HG02610 (cell line): Measurements from ENCODE around the gene TMEM219.
A peak's percentile ranks its signal among the peaks of the same experiment; 100 is the strongest.
"Not testable (repeated sequence)": the region's sequence is repeated elsewhere in the genome, so short reads cannot be mapped to it uniquely, and the experiment has no call there.

Experiments
- ATAC-seq: cut with Tn5 transposase; IDR thresholded peaks from one replicate; pipeline ENCODE4 v1.9.1; 2021; ENCODE audit warnings: mild to moderate bottlenecking, moderate library complexity; ENCODE audit not compliant: unreplicated experiment

TMEM219 gene

DNA sequence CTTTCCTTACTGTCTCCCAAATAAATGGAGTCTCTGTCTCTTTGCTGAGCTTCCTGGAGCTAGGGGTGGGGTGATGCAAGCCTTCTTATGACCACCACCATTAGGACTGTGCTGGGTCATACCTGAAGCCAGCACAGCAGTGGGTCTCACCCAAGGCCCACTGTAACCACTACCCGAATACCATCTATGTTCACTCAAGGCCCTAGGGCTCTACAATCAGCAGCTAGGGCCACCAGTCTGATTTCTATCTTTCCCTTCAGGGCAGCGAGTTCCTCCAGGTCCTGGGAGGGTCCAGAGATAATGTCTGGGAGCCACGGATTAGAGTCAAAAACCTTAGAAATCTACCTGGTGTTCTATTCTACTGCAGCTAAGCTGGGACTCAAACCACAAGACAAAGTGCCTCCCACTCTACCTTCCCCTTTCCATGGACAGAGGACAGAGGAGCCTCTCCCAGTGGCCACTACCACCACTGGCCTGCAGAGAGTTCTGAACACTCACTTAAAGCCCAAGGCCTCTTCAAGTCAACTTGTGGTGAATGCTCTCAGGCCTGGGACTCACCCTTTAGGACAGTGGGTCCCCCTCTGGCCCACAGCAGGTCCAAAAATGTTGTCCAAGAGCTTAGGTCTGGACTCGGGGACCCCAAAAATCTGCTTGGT, 10.9 kb upstream of the TMEM219 start:
- no peak for ATAC-seq

DNA sequence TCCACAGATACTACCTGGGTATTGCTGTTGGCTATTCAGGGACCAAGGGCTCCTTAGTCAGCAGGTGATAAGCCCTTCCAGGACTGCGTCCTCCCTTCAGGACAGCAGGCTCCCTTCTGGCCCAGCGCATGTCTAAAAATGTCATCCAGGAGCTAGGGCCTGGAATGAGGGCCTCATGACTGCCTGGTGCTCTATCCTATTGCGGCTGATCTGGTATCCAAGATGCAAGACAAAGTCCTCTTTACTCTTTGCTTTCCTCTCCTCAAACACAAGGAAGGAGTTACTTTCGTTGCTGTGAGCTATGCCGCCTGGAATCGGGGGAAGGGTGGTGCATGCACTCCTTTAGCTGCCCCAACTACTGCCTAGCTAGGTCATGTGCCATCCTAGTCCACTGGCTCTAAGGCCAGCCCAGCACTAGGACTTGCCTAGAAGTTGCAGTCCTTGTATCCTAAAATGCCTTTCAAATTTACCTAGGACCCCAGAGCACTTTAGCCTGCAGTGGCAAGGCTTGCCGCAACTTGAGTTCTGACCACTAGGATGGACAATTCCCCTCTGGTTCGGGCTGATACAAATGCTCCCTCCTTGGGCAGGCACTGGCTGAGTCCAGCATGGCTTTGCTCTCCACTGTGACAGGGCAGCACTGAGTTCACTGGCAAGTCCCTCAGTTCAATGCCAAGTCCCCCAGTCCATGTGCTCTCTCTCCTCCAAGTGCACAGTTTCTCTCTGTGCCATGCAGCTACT, 10.1 kb upstream of the TMEM219 start:
- no peak for ATAC-seq

DNA sequence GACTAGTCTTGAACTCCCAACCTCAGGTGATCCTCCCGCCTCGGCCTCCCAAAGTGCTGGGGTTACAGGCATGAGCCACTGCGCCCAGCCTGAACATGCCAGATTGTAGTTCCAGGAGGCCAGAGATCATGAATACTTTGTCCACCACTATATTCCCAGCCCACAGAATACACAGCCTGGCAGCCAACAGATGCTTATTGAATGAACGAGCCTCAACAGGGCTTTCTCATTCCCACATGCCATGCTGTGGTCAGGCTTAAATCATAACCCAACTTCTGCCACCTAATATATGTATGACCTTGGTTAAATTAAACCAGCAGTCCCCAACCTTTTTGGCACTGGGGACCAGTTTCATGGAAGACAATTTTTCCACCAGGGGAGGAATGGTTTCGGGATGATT, 3.1 kb upstream of the TMEM219 start:
- ATAC-seq = no peak

DNA sequence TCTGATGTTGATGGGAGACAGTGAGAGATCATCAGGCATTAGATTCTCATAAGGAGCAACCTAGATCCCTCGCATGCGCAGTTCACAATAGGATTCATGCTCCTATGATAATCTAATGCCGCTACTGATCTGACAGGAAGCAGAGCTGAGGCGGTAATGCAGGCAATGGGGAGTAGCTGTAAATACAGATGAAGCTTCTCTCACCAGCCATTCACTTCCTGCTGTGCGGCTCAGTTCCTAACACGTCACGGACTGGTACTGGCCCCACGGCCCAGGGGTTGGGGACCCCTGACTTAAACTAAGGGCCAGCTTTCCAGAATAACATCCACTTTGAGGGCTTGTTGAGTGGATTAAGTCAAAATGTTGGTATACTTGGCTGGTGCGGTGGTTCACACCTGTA, 2.6 kb upstream of the TMEM219 start:
- ATAC-seq = no peak

DNA sequence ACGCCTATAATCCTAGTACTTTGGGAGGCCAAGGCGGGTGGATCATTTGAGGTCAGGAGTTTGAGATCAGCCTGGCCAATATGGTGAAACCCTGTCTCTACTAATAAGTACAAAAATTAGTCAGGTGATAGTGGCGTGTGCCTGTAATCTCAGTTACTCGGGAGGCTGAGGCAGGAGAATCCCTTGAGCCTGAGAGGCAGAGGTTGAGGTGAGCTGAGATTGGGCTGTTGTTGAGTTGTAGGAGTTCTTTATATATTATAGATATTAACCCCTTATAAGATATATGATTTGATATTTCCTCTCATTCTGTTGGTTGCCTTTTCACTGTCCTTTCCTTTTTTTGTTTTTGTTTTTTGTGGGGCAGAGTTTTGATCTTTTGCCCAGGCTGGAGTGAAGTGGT, 2.1 kb upstream of the TMEM219 start:
- not testable (repeated sequence) for ATAC-seq

DNA sequence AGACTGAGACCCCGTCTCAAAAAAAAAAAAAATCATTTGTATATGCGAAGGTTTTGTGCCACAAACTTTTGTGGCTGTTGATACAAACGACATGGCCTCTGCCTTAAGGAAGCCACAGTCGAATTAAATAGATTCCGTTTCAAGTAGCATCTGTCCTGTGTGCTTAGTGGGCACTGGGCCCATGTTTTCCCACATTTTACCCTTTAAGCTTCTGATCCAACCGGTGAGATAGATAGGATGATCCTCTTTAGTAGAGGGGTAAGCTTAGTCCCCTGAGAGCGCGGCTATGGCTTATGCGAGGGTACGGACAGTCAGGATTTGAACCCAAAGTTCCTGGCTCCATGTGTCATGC, 776 bp upstream of the TMEM219 start:
- ATAC-seq = no peak

DNA sequence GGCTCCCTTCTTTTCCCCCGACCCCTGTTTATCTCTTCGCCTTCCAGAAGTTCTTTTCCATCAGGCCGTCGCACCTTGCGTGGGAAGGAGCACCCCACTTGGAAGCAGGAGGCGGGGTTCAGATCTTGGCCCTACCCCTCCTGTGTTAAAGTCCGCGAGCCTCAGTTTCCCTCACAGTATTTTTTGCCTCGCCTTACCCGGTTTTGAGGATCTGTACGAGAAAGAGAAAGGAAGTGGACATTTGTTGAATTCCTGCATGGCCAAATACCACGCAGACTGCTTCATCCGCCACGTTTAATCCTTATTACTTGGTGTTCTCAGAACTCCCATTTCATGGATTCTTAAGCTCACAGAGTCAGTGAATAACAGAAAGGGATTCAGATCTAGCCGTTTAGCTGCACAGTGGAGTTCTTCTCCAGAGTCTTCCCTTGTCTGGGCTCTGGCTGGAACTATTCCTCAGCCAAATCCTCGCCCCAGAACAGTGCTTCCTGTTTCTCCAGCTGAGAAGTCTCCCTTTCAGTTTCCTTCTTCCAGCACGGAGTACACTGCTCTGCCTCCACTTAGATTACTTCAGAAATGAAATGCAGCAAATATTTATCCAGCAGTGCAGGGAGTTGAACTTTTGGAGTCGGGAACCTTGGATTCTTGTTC, 590 bp downstream of the TMEM219 start:
- no peak for ATAC-seq

DNA sequence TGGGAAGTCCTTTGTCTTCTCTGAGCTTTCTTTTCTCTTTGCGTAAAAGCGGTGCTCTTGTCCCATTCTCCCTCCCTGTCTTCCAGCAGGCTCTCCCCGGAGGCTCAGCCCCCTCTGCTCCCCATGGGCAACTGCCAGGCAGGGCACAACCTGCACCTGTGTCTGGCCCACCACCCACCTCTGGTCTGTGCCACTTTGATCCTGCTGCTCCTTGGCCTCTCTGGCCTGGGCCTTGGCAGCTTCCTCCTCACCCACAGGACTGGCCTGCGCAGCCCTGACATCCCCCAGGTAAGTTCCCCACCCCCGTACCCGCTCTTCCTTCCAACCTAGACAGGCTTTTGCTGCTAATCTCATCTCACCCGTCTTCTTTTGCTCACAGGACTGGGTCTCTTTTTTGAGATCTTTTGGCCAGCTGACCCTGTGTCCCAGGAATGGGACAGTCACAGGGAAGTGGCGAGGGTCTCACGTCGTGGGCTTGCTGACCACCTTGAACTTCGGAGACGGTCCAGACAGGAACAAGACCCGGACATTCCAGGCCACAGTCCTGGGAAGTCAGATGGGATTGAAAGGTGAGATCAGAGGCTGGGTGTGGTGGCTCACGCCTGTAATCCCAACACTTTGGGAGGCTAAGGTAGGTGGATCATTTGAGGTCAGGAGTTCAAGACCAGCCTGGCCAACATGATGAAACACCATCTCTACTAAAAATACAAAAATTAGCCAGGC, 1.3 kb downstream of the TMEM219 start:
- ATAC-seq = no peak

DNA sequence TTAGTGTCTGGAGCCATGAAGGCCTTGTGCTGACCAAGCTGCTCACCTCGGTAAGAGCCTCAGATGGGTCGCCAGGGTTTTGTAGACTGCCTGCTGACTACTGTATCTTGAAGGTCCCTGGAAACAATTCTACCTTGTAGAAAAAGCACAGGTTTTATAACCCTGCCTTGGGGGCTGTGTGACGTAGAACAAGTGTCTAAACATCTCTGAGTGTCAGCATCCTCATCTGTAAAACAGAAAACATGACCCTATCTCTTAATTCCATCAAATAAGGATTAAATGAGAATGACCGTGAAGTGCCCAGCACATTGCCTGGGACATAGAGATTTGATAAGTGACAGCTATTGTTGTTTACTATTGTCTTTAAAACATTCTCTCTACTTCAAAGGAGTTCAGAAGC, 6.3 kb downstream of the TMEM219 start:
- ATAC-seq = no peak

DNA sequence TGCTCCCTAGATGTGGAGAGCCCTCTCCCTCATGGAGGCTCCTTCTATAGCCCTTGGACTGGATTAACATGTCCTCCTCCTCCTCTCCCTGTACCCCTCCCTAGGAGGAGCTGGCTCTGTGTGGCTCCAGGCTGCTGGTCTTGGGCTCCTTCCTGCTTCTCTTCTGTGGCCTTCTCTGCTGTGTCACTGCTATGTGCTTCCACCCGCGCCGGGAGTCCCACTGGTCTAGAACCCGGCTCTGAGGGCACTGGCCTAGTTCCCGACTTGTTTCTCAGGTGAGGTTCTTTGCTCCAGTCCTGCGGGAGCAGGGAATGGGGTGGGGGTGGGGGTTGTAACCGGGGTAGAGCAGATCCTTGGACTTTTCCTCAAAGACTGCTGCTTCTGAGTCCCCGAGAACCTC, 9.4 kb downstream of the TMEM219 start:
- no peak for ATAC-seq

DNA sequence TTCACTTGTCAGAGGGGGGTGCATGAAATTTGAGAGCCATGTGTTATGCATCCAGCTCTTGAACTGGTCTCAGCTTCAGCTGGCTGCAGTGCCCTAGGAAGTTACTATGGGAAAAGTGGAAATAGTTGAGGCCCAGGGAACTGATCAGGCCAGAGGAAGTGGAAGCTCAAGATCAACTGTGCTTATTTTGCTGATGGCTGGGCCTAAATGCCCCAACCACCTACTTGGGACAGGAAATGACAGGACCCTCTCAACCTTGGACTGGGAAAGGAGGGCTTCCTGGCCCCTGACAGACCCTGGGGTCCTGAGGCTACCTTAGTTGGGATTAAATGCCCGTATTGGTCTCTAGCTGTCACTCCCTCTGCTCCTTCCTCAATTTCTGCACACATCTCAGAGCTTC, 10.6 kb downstream of the TMEM219 start:
- ATAC-seq = no peak

DNA sequence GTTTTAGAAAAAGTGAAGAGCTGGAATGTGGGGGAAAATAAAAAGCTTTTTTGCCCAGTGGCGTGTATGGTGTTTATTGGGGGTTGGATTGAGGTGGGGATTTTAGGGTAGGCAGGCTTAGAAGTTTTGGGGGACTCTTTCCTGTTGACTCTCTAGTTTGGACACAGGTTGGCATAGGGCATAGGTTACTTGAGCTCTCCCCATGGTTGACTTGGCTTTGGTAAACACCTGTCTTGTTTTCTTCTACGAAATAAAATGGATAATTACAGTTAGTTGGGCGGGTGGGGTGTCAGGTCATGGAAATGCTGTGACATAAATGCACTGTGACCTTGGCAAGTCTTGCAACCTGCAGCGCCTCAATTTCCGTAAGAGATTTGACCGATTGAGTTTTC, 11.1 kb downstream of the TMEM219 start:
- ATAC-seq = no peak

DNA sequence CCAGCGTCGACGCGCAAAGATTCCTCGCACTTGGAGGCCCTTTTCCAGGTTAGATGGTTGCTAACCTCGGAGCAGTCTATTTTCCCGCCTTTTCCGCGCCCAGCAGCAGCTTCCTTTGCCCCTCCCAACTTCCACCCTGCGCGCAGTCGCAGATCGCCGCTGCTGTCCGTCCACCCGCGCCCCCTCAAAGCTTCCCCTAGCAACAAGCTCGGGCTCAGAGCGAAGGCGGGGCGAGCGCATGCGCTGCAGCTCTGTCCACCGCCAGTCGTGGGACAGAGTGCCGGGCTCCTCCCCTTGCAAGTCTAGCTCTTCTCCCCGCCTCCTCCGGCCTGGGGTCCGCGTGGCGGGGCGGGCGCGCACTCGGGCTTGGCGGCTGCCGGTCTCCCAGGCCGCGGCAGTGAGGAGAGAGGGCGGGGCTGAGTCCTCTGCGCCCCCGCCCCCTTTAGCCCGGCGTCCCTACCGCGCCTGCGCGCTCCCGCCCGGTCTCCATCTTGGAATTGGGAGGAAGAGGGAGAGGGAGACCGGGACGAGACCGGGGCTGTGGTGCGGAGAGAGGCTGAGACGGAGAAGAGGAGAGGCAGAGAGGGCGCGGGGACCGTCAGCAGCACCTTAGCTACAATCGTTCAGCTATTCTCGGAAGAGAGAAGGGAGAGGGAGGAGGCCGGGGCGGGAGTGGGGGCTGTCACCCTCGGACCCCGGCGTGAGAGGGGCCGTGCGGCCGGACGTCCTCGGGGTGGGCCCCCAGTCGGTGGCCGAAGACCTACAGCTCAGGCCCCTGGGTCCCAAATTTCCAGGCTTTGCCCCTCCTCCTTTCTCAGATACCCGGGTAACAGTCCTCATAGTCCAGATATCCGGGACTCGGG, 11.7 kb downstream of the TMEM219 start, which contains the start of gene TAOK2:
TSS of gene TAOK2 (plus strand) at position 485 of the 863 bp plus-strand sequence. CDS start 3,905 bp downstream, outside the sequence.
- peak; percentile 94 for ATAC-seq

DNA sequence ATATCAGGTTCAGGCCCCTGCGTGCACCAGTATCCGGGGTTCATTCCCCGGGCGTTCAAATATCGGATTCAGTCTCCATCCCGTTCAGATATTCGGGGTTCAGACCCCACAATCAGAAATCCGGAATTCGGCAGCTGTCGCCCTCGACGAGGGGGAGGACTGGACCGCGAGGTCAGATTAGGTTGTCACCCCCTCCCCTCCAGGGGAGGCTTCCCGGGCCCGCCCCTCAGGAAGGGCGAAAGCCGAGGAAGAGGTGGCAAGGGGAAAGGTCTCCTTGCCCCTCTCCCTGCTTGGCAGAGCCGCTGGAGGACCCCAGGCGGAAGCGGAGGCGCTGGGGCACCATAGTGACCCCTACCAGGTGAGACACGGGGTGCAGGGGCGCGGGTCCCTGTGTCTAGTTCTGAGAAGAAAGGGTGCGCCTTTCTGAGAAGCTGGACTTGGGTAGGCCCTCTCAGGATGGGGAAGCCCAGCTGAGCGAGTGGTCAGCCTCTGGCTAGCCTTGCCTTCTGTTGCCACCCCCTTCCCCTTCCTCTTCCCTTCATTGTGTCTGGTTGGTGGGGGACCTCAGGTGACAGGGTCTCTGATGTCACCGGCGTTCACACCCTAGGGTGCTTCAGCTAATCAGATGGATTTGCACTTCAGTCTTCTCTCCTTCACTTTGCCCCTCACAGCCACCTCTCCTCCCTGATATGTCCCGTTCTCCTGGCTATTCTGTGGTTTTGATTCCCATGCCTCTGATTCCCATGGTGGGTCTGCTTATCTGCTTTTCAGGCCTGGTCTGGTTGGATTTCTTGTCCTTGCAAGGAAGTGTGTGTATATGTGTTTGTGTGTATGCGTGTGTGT, 12.6 kb downstream of the TMEM219 start:
- ATAC-seq = no peak

DNA sequence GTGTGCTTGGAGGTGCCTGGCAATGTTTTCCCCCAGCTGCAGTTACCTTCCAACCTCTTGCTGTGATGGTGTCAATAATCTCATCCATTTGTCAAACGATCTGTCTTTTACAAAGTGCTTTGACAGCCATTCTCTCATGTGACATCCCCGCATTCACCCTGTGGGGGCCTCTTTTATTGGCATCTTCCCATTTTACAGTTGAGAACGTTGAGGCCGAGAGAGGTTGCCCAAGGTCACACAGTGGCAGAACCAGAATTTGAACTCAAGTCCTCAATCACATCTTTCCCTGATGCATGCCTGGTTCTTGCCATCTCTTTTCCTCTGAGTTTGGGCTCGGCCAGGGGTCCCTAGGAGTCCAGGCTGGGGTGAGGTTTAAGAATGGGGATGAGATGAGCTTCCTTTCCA, 13.3 kb downstream of the TMEM219 start:
- no peak for ATAC-seq

DNA sequence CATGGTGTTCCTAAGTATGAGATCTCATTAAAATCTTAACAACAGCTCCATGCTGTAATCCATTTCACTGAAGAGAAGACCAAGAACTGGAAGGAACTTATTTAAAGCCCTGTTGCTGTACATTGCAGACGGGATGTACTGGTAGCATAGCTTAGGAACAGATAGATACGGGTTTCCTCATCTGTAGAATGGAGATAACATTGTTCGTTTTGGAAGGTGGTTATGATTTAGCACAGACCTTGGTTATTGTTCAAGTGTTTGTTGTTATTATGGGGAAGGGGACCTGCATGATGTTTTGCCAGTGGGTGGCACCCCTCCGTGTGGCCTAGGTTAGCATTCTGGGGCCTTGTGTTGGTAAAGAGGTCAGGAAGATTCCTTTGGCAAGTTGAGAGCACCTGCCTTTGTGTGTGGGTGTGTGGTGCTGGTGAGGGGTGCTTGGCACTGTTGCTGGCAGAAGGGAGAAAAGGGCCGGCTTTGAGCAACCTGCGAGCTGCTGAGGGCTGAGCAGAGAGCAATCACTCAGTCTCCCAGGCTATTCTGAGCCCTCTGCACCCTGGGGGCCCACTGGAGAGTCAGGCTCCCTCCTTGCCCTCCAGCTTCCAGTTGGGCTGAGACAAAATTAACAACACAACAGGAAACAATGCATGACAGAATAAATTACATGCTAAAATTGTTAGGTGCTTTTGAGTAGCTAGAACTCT, 14.1 kb downstream of the TMEM219 start:
- ATAC-seq = no peak

DNA sequence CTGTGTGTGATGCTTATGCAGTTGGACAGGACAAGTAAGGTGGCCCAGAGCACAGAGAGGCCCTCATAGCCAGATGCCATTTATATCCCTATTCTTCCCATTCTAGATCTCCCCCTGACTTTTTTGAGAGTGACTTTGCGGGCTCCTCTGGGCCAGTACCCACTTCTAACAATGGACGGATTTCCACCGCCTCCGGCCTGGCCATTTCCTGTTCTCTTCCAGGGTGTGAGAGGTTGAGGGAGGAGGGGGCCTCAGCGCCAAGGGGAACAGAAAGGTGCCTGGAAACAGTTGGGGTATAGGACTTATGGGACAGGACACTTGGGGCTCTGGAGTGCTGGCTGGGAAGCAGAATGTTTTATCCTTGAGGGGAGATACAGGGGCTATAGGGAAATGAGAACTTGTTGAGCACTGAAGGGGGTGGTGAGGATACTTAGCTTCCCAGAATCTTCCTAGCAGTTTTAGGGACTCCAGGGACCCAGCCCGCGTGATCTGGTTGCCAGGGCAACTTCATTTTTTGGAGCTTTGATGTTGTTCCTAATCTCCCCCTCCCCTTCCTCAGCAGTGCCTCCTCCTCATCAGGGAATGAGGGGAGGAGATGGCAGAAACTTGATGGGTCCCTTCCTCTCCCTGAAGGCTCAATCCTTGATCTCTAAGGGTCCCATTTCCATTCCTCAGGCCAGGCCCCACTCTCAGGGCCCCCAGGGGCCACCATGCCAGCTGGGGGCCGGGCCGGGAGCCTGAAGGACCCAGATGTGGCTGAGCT, 15.4 kb downstream of the TMEM219 start:
- ATAC-seq = no peak

DNA sequence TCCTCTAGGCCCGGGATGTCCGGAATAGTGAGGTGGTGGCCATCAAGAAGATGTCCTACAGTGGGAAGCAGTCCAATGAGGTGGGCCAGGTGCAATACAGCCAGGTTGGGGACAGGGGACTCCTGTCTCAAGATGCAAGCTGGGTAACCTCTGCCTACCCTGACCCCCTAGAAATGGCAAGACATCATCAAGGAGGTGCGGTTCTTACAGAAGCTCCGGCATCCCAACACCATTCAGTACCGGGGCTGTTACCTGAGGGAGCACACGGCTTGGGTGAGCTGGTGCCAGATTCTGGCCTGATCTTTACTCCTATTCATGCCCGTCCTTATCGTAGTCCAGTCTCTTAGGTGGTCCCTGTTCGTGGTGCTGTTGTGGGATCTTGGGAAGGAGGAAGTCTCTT, 16.2 kb downstream of the TMEM219 start:
- no peak for ATAC-seq
